Central memory CD8-positive, alpha-beta T cell (primary cell): Measurements from ENCODE around the gene NFKB1.
"Not testable (repeated sequence)": the region's sequence is repeated elsewhere in the genome, so short reads cannot be mapped to it uniquely, and the experiment has no call there.

Experiments
- ATAC-seq: fragments of 150-1000 bp; cut with Tn5 transposase; replicated peaks from 2 replicates; pipeline ENCODE4 v1.10.0; 2022; ENCODE audit warnings: mild to moderate bottlenecking, moderate FRiP score, moderate number of reproducible peaks; ENCODE audit not compliant: poor library complexity, severe bottlenecking; ENCODE audit errors: extremely low read depth
- DNase-seq, 2 donors: peaks; one replicate each; pipeline ENCODE4 v3.0.0; 2021; ENCODE audit warnings: low spot score in 2 of 2
- H3K27ac Mint-ChIP-seq: one replicate; pipeline ENCODE4 v1.8.0; 2022; ENCODE audit warnings: low read depth, mild to moderate bottlenecking, moderate library complexity, mixed read lengths
- H3K27me3 Mint-ChIP-seq: one replicate; pipeline ENCODE4 v1.8.0; 2022; ENCODE audit warnings: mixed read lengths
- H3K36me3 Mint-ChIP-seq: one replicate; pipeline ENCODE4 v1.8.0; 2022; ENCODE audit warnings: mild to moderate bottlenecking, moderate library complexity, mixed read lengths; ENCODE audit not compliant: insufficient read depth
- H3K4me1 Mint-ChIP-seq: one replicate; pipeline ENCODE4 v1.8.0; 2022; ENCODE audit warnings: mixed read lengths
- H3K4me3 Mint-ChIP-seq: one replicate; pipeline ENCODE4 v1.8.0; 2022; ENCODE audit warnings: mild to moderate bottlenecking, moderate library complexity, mixed read lengths
- H3K9me3 Mint-ChIP-seq: one replicate; pipeline ENCODE4 v1.8.0; 2022; ENCODE audit warnings: mixed read lengths

NFKB1 gene

DNA sequence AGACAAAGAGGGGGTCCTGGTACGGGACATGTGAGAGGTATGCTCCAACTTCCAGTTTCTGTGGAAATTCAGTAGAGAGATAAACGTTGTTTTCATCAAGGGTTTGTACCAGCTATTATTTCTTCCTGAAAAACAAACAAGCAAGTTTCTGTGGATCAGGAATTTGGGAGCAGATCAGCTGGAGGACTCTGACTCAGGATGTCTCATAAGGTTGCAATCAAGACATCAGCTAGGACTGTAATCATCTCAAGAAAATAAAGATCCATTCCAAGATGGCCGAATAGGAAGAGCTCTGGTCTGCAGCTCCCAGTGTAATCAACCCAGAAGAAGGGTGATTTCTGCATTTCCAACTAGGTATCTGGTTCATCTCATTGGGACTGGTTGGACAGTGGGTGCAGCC lies 23.5 kb upstream of the NFKB1 start:
- Mint-ChIP-seq H3K4me3 (no peak overlapping the region), H3K27me3 (peaks cover 23% of the 10 kb centered on the region), H3K27ac (no peak overlapping the region), H3K4me1 (no peaks in the 10 kb centered on the region), H3K36me3 (peaks cover 1% of the 10 kb centered on the region), H3K9me3 (peaks cover 7% of the 10 kb centered on the region)
- ATAC-seq (no peak), DNase-seq (no peak)

DNA sequence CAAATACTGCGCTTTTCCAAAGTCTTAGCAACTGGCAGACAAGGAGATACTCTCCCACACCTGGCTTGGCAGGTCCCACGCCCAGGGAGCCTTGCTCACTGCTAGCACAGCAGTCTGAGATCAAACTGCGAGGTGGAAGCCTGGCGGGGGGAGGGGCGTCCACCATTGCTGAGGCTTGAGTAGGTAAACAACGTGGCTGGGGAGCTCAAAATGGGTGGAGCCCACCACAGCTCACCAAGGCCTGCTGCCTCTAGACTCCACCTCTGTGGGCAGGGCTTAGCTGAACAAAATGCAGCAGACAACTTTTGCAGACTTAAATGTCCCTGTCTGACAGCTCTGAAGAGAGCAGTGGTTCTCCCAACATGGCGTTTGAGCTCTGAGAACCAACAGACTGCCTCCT lies 23.0 kb upstream of the NFKB1 start:
- H3K27me3 Mint-ChIP-seq, result peaks cover 23% of the 10 kb centered on the region
- H3K4me1 Mint-ChIP-seq, result no peaks in the 10 kb centered on the region
- no peak overlapping the region for H3K4me3 Mint-ChIP-seq
- peaks cover 1% of the 10 kb centered on the region for H3K36me3 Mint-ChIP-seq
- ATAC-seq (no peak), DNase-seq (no peak)
- H3K27ac Mint-ChIP-seq, result no peak overlapping the region
- peaks cover 7% of the 10 kb centered on the region for H3K9me3 Mint-ChIP-seq

DNA sequence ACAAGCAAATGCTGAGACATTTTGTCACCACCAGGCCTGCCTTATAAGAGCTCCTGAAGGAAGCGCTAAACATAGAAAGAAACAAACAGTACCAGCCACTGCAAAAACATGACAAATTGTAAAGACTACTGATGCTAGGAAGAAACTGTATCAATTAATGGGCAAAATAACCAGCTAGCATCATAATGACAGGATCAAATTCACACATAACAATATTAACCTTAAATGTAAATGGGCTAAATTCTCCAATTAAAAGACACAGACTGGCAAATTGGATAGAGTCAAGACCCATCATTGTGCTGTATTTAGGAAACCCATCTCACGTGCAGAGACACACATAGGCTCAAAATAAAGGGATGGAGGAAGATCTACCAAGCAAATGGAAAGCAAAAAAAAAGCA lies 21.3 kb upstream of the NFKB1 start:
- not testable (repeated sequence) for H3K9me3 Mint-ChIP-seq, H3K4me3 Mint-ChIP-seq, ATAC-seq, H3K4me1 Mint-ChIP-seq, DNase-seq, H3K36me3 Mint-ChIP-seq, H3K27ac Mint-ChIP-seq
- peaks cover 23% of the 10 kb centered on the region for H3K27me3 Mint-ChIP-seq

- Mint-ChIP-seq H3K27me3 (peaks cover 23% of the 10 kb centered on the region), H3K4me3 (no peak overlapping the region), H3K9me3 (peaks cover 7% of the 10 kb centered on the region), H3K36me3 (peaks cover 1% of the 10 kb centered on the region), H3K27ac (no peak overlapping the region), H3K4me1 (no peaks in the 10 kb centered on the region)
- DNase-seq, result no peak
- no peak for ATAC-seq
Observed at GRCh38 chr4:102483120-102483519, 18.0 kb upstream of the NFKB1 start.

DNA sequence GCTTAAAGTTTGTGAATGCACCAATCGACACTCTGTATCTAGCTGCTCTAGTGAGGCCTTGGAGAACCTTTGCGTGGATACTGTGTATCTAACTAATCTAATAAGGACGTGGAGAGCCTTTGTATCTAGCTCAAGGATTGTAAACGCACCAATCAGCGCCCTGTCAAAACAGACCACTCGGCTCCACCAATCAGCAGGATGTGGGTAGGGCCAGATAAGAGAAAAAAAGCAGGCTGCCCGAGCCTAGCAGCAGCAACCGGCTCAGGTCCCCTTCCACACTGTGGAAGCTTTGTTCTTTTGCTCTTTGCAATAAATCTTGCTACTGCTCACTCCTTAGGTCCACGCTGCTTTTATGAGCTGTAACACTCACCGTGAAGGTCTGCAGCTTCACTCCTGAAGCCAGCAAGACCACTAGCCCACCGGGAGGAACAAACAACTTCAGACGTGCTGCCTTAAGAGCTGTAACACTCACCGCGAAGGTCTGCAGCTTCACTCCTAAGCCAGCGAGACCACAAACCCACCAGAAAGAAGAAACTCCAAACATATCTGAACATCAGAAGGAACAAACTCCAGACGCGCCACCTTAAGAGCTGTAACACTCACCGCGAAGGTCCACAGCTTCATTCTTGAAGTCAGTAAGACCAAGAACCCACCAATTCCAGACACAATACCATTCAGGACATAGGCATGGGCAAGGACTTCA lies 17.0 kb upstream of the NFKB1 start:
- H3K27me3 Mint-ChIP-seq, result peaks cover 23% of the 10 kb centered on the region
- H3K36me3 Mint-ChIP-seq, H3K9me3 Mint-ChIP-seq, DNase-seq, H3K4me1 Mint-ChIP-seq, ATAC-seq, H3K27ac Mint-ChIP-seq: not testable (repeated sequence)
- peak overlapping the region; percentile 6 for H3K4me3 Mint-ChIP-seq

- H3K36me3 Mint-ChIP-seq, result no peaks in the 10 kb centered on the region
- no peak overlapping the region for H3K27ac Mint-ChIP-seq
- H3K9me3 Mint-ChIP-seq, result no peaks in the 10 kb centered on the region
- DNase-seq, result no peak
- H3K27me3 Mint-ChIP-seq, result no peaks in the 10 kb centered on the region
- H3K4me1 Mint-ChIP-seq, result peaks cover 7% of the 10 kb centered on the region
- H3K4me3 Mint-ChIP-seq, result no peak overlapping the region
- ATAC-seq, result no peak
Observed at GRCh38 chr4:102492531-102493241, 8.5 kb upstream of the NFKB1 start.

DNA sequence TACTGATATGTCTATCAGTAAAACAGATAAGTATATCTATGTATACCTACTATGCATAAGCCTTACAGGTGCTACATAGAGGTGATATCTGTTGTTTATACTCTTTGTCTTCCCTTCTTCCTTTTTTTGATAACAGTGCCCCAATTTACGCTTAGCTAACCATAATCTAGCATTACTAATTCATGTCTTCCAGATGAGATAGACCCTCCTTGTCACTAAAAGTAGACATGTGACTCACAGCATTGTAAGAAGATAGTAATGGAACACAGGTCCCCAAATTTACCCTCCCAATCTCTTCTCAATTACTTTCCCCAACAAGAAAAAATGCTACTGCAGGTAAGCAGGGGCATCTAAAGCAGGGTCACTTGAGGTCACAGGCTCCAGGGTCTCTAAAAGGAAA lies 7.9 kb upstream of the NFKB1 start:
- DNase-seq, result no peak
- Mint-ChIP-seq H3K4me1 (peaks cover 7% of the 10 kb centered on the region), H3K27ac (no peak overlapping the region), H3K27me3 (no peaks in the 10 kb centered on the region), H3K36me3 (no peaks in the 10 kb centered on the region), H3K4me3 (no peak overlapping the region), H3K9me3 (no peaks in the 10 kb centered on the region)
- ATAC-seq, result no peak

- Mint-ChIP-seq H3K27me3 (no peaks in the 10 kb centered on the region), H3K36me3 (no peaks in the 10 kb centered on the region), H3K4me3 (no peak overlapping the region), H3K4me1 (peaks cover 7% of the 10 kb centered on the region), H3K9me3 (no peaks in the 10 kb centered on the region), H3K27ac (no peak overlapping the region)
- no peak for ATAC-seq
- no peak for DNase-seq
Observed at GRCh38 chr4:102493794-102494193, 7.4 kb upstream of the NFKB1 start.

DNA sequence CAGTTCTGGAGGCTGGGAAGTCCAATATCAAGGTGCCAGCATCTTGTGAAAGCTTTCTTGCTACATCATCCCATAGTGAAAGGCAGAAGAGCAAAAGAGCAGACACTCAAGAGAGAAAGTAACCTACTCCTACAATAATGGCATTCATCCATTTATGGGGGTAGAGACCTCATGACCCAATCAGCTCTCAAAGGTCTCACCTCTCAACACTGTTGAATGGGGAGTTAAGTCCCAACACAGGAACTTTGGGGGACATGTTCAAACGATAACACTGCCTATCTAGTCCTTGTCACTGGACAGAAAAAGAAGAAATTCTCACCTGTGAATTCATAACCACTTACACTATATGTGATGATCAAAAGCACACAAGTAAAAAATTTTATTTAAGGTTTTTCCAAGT lies 6.6 kb upstream of the NFKB1 start:
- H3K4me3 Mint-ChIP-seq, result no peak overlapping the region
- H3K4me1 Mint-ChIP-seq, result peaks cover 7% of the 10 kb centered on the region
- DNase-seq (no peak), ATAC-seq (no peak)
- H3K27me3 Mint-ChIP-seq, result no peaks in the 10 kb centered on the region
- no peaks in the 10 kb centered on the region for H3K9me3 Mint-ChIP-seq
- H3K36me3 Mint-ChIP-seq, result no peaks in the 10 kb centered on the region
- no peak overlapping the region for H3K27ac Mint-ChIP-seq

DNA sequence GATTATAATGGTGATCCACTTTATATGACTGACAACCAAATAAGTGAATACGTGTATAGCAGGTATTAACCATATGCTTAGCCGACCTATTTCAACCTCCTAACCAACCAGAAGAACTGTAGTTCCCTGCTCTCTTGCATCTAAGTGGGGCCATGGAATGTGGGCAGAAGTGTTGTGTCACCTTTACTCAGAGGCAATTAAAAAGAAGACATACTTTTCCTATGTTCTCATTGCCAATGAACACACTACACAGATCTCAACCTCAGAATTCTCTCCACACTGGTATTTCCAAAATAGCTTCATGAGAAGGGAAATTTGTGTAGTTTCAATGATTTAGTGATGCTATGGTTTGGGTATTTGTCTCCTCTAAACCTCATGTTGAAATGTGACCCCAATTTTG lies 3.2 kb upstream of the NFKB1 start:
- ATAC-seq, result no peak
- Mint-ChIP-seq H3K27me3 (no peaks in the 10 kb centered on the region), H3K36me3 (peaks cover 21% of the 10 kb centered on the region), H3K27ac (no peak overlapping the region), H3K4me3 (no peak overlapping the region), H3K9me3 (no peaks in the 10 kb centered on the region), H3K4me1 (peaks cover 19% of the 10 kb centered on the region)
- no peak for DNase-seq

DNA sequence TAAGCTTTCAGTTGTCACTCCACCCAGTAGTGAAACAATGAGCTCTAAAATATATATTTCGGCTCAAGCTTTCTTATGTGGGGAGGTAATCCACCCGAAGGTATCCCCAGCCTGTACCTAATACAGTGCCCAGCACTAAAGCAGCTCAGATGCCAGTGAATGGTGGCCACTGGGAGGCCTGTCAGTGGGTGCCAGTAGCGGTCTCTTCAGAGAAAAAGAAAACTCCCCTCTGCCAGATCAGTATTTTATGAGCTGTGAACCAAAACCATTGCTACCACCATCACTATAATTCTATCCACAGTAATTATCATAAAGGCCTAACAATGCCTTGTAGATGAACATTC lies 835 bp upstream of the NFKB1 start:
- Mint-ChIP-seq H3K4me3 (peak overlapping the region; percentile 92), H3K36me3 (peaks cover 27% of the 10 kb centered on the region), H3K4me1 (peaks cover 33% of the 10 kb centered on the region), H3K27me3 (no peaks in the 10 kb centered on the region), H3K9me3 (no peaks in the 10 kb centered on the region), H3K27ac (peak overlapping the region; percentile 99)
- ATAC-seq, result peak; percentile 38
- DNase-seq, result peak in 1 of 2 donors; percentile 31

- H3K27me3 Mint-ChIP-seq, result no peaks in the 10 kb centered on the region
- H3K4me1 Mint-ChIP-seq, result peaks cover 33% of the 10 kb centered on the region
- peak overlapping the region; percentile 99 for H3K27ac Mint-ChIP-seq
- no peak for DNase-seq
- peak; percentile 0 for ATAC-seq
- no peaks in the 10 kb centered on the region for H3K9me3 Mint-ChIP-seq
- H3K36me3 Mint-ChIP-seq, result peaks cover 27% of the 10 kb centered on the region
- peak overlapping the region; percentile 92 for H3K4me3 Mint-ChIP-seq
Observed at GRCh38 chr4:102501447-102501696, 213 bp downstream of the NFKB1 start.

GRCh38 chr4:102502543-102502818 lies 1.3 kb downstream of the NFKB1 start:
- no peak for DNase-seq
- H3K4me3 Mint-ChIP-seq, result peak overlapping the region; percentile 92
- peaks cover 38% of the 10 kb centered on the region for H3K4me1 Mint-ChIP-seq
- H3K36me3 Mint-ChIP-seq, result peaks cover 27% of the 10 kb centered on the region
- H3K27me3 Mint-ChIP-seq, result no peaks in the 10 kb centered on the region
- no peak for ATAC-seq
- no peaks in the 10 kb centered on the region for H3K9me3 Mint-ChIP-seq
- H3K27ac Mint-ChIP-seq, result peak overlapping the region; percentile 99
